ENCODE measurements around the gene ATF2.
"Not testable (repeated sequence)": the region's sequence is repeated elsewhere in the genome, so short reads cannot be mapped to it uniquely, and the experiment has no call there.

Gene ATF2

DNA sequence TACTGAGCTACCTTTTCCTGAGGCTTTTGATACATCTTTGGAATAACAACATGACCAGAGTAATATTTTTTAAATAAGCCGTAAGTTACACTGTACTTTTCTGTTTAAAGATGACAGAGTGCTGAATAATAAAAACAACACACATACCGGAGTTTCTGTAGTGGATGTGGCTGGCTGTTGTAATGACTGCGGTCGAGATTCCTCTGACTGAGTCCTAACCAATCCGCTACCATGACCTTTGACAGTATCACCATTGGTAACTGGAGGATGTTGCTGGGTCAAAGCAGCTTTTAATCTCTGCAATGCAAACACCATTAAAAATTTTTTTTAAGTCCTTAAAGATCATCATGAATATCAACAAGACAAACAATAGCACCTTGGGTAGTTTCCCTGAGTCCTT is 70.7 kb downstream of the ATF2 start:
- no peak for DNase-seq

DNA sequence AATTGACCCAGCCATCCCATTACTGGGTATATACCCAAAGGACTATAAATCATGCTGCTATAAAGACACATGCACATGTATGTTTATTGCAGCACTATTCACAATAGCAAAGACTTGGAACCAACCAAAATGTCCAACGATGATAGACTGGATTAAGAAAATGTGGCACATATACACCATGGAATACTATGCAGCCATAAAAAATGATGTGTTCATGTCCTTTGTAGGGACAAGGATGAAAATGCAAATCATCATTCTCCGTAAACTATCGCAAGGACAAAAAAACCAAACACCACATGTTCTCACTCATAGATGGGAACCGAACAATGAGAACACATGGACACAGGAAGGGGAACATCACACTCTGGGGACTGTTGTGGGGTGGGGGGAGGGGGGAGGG is 83.9 kb downstream of the ATF2 start:
- not testable (repeated sequence) for DNase-seq

DNA sequence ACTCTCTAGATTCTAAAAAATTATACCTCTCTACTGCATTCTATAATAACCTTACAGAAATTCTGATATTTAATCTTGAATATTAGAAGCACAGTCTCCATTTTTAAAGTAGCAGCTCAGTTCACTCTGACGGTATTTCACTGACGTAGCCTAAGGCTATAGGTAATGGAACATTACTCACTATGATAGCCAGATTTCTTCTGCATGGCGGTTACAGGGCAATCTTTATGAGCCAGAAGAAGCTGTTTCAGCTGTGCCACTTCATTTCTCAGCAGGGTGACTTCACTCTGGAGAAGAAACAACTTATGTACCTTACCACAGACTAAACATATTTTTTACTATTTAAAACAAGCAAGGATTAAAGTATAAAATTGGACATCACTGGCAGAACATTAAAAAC is 87.5 kb downstream of the ATF2 start:
- DNase-seq, result no peak

DNA sequence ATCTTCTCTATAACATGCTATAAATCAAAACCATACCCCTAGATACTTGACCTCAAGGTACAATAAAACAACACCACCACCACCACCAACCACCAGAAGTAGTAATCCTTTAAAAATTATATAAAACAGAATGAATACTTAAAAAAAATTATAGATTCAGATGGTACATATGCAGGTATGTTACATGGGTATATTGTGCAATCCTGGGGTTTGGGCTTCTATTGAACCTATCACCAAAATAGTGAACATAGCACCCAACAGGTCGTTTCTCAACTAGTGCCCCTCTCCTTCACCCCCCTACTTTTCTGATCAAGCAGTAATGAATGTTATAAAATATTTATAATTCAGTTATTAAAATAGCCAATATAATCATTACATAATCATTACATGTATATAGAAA is 91.7 kb downstream of the ATF2 start:
- no peak for DNase-seq

DNA sequence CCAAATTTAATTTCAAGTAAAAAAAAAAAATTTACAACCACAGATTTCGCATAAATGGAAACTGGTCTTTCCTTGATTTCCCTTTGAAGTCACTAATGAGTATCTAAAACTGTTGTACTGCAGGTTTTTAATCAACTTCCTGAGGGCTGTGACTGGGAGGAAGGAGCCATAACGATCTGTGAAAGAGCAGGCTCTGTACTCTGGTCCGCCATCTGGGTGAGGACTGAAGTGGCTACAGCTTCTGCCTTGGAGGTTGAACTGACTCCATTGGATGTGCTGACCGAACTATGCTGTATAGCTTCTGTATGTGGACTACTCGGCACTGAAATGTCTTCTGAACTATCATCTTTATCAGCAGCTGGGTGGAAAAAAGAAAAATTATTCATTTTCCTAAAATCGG is 93.5 kb downstream of the ATF2 start:
- no peak for DNase-seq

DNA sequence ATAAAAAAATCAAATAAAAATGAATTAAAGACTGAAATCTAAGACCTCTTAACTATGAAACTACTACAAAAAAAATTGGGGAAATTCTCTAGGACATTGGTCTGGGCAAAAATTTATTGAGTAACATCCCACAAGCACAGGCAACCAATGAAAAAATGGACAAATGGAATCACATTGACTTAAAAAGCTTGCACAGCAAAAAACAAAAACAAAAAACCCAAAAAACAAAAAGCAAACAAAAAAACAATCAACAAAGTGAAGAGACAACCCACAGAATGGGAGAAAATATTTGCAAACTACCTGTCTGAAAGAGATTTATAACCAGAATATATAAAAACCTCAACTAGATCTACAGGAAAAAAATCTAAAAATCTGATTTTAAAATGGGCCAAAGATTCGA is 99.5 kb downstream of the ATF2 start:
- no peak for DNase-seq

DNA sequence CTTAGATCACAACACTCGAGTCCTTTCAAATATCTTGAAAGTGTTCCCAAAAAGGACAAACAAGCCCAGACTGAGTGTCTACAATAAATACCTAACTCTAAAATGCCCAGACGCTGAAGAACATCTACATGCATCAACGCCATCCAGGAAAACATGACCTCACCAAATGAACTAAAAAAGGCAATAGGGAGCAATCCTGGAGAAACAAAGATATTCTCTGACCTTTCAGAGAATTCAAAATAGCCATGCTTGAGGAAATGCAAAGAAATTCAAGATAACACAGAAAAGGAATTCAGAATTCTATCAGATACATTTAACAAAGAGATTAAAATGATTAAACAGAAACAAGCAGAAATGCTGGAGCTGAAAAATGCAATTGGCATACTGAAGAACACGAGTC is 101.6 kb downstream of the ATF2 start:
- DNase-seq, result no peak

DNA sequence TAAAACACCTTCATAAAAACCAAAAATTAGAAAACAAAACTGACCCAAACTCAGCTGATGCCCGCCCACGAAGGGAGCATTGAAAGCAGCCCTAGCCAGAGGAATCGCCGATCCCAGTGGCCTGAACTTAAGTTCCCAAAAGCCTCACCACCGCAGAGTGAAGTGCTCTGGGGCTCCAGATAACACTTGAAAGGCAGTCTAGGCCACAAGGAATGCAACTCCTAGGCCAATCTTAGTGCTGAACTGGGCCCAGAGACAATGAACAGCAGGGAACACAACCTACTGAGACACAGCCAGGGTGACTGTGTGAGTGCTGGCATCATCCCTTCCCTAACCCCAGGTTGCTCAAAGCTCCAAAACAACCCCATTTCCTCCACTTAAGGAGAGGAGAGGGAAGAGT is 103.2 kb downstream of the ATF2 start:
- no peak for DNase-seq

DNA sequence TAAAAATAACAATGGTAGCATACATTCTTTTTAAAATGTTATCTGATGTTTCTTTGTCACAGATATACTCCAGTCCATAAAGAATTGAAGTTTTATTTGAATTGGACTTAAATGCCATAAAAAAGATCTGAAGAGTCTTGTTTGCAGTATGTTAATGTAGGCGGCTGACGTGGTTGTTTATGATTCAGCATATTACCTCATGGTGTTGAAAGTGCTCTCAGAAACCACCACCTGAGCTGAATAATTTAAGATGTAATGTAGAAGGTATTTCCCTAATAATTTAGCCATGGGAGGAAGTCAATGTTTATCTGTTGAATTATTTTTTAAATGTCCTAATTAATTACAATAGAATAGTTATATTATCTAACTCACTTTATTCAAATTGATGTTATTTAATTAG is 104.3 kb downstream of the ATF2 start:
- no peak for DNase-seq

DNA sequence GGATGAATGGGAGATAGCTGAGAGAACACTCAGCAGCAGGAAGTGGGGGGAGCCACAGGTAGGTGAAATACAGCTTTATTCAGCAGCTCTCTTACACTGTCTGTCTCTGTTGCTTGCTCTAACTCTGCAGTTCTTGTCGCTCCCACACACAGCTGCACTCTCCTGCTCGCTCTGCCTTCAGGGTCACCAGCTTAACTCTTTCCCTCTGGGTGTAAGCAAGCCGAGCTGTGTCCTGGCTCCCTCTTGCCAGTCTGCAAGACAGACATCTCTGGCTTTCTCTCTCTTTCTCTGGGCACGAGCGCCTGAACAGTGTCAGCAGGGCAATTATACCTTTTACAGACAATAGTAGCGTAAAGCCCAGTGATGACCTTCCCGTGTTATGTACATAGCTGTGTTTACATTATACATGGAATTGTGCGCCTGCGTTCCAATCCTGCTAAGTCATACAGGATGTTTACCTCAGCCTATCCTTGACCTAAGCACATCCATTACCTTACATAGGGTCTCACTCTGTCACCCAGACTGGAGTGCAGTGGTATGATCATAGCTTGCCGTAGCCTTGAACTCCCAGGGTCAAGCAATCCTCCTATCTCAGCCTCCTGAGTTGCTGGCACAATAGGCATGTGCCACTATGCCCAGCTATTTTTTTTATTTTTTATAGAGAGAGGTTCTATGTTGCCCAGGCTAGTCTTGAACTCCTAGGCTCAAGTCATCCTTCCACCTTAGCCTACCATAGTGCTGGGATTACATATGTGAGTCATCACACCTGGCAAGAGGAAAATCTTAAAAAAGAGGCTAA is 105.0 kb downstream of the ATF2 start:
- DNase-seq, result no peak

DNA sequence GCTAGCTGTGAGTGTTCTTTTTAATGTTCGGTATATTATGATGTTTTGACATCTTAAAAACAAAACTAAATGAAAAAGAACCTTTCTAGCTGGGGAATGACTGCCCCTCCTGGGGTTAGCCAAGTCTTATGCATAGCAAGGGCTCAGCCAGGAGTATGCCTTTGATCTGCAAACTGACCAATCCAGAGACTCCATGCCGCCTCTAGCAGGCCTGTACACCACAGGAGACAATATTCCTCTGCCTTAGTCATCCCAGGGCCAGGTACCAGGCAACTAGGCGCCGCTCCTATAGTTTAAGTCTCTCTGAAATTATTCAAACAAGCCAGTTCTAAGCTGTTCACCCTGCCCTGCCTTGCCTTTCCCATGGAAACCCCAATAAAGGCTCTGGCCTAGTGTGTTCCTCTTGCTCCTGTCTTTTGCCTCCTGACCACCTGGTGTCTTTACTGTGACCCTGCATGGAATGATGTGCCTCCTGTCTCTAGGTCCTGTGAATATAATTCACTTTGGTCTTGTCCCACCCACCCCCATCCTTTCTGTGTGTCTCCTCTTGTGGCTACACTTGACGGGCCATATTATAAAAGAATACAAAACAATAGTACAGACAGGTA is 110.8 kb downstream of the ATF2 start:
- DNase-seq, result no peak

DNA sequence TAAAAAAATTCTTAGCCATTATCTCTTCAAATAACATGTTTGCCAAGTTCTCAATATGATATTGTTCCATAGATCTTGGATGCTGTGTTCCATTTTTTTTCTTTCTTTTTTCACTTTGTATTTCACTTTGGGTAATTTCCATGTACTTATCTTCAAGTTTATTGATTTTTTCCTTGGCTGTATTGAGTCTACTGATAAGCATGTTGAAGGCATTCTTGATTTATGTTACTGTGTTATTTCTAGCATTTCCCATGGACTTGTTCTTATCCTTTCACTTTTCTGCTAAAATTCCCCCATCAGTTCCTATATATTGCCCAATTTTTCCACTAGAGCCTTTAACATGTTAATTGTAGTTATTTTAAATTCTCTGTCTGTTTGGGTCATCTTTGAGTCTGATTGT is 112.0 kb downstream of the ATF2 start:
- DNase-seq, result no peak

DNA sequence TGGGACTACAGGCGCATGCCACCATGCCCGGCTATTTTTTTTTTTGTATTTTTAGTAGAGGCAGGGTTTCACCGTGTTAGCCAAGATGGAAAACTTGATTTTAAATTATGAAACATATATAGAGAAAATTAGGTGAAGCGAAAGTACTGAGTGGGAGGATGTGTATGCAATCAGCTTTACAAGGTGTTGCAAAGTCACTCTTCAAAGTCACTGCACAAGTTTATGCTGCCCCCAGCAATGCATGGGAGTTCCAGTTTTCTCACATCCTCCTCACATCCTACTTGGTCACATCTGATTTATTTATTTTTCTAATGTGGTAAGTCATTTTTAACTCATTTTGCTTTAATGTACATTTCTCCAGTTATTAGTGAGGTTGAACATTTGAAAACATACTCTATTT is 113.7 kb downstream of the ATF2 start:
- no peak for DNase-seq

DNA sequence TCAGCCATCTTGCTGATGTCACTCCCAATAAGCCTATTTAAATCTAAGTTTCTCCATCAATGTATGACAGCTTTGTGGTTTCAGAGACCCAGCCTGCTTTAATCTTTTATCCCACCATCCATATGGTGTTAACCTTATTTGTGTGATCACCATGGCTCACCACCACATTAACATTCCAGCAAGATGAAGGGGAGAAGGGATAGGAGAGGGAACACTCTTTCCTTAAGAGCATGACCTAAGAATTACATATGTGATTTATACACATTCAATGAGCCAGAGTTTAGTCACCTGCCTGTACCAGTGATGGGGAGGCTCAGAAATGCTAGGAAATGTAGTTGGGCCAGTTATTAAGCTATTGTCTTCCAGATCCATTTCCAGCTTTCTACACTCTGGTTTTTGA is 118.3 kb downstream of the ATF2 start:
- DNase-seq, result no peak

DNA sequence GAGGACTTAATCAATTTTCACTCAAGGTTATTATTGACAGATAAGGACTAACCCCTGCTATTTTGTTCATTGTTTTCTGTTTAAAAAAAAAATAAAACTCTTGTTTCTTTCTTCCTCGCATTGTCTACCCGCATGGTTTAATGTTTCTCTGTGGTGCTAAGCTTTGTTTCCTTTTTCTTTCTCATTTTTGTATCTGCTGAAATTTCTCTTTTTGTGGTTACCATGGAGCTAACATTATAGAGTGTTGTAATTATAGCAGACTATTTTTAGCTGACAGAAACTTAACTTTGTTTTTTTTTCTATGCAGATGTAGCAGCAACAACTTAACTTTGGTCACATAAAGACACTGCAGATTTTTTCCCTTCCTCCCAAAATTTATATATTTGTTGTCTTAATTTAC is 119.7 kb downstream of the ATF2 start:
- DNase-seq, result no peak

DNA sequence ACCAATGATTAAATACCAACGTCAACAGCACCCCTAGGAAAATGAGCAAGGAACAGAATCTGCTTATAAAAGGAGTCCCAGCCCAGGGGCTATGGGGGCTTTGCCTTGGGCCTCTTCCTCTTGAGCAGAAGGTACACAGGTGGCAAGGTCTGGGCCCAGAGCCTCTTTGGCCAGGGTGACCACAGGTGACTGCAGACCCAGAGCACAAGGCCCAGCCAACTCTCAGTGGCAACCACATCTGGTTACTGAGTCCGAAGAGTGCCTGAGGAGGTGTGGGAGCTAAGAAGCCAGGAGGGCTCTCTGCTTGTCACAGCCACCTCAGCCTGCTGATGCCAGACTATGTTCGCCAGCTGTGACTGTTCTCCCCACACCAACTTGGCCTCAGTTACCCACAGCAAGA is 128.5 kb downstream of the ATF2 start:
- no peak for DNase-seq

DNA sequence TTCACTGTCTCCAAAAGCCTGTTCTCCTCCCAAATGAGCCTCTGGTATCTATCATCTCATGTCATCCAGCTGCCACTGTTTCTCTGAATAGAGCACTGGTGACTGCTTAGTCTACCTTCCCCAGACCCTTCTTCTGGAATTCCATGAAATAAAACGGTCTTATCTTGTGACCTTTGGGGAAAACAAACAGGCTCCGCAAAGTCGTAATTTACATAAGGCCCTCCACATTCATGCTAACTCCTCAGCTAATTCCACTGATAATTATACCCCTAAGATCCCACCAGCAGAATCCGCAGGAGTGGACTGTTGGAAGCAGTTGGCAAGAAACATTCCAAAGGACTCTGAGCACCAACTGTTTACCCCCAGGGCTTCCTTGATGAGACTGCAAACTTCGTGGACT is 129.0 kb downstream of the ATF2 start:
- DNase-seq, result no peak

DNA sequence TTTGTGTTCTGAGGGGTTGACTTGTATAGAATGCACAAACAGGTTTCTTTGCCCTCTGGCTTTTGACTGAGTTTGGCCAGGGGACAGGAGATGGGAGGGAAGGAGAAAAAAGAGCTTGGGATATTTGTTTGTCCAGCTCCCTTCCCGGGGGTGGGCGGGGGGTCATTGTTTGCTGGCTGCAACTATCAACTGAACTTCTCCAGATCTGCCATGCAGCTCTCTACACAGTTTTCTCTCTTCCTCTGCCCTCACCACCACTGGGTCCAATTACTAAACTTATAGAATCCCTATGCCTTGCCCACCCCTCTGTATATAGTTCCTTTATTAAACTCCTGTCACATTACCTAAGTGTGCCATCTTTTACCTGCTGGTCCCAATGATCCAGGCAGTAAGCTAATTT is 130.1 kb downstream of the ATF2 start:
- DNase-seq, result no peak

DNA sequence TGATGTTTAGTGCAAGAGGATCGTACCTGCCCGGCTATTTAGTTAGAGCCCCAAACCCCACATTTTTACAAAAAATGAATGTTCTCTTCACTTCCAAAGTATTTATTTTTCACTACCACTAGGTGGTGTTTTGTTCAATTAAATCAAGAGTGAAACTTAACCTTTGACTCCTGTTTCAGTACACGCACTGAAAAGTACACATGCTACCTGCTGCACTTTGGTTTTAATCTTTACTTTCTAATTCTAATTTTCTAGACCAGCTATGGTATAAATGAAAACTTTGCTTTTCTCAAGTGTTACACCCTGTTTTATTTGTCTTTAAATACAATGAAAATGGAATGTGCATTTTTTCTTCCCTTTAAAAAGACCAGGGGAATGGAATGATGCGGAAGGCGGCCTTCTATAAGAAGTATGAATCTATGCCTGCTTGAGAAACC is 131.4 kb downstream of the ATF2 start:
- DNase-seq, result no peak

DNA sequence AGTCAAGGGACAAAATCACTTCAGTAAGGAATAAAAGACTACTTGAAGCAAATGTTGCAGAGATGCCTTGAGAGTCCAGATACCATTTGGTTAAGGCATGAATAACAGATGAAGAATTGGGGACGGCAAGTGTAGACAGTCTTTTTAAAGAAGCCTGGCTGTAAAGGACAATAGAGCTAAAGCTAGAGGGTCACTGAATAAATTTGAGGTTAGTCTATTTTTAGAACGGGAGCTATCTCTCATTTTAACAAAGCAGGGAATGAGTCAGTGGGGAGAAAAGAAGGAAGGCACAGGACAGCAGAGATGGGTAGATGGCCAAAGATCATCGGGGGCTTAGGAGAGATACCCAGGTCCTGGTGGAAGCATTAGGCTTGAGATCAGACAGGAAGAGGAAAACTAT is 132.2 kb downstream of the ATF2 start:
- DNase-seq, result no peak

DNA sequence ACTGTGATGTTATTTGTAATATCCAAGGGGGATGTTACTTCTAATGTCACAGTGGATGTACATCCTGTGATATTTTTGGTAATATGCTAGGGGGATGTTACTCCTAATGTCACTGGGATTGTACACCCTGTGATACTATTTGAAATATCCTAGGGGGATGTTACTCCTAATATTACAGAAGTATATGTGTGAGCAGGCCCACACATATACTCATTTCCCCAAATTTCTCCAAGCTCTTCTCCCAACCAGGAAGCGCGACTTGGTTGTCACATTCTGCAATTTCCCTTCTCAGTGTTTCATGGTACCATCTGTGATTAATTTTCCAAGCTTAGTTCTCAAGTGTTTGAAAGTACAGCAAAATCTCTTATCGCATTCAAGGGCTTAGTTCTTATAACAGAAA is 133.3 kb downstream of the ATF2 start:
- no peak for DNase-seq

DNA sequence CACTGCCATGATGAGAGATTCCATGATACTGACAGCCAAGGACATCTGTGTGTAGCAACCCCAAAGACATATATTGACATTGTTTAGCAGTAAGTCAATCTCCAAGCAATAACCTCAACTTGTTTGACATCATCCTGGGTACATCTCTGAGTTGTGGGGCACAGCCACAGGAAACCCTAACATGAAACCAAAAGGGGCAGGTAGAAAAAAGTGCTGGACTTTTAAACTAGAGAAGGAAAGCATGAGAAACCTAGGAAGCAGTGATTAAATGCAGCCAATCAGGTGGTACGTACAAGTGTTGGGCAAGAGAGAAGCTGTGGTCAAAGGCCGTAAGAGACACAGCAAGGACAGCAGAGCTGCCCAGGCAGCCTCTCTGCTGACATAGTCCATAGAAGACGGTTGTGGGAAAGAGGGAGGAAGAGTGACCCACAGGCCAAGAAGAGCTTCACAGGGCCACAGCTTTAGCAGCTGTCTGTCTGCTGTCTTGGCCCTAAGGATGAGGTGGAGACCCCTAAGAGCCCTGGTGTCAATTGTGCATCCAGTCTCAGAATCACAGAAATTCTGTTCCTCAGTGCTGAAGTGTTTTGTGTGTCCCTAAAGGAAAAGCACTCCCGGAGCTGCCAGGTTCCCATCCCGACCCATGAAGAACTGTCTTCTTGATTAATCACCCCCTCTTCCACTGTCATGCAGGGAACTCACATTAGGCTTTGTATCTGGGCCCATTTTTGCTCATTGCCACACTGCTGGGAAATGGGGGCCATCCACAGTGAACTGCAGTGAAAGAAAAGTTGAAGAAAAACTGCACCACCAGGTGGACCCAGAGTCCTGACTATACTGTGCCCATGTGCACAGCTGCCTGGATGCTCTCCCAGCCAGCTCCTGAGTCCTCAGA is 137.4 kb downstream of the ATF2 start:
- peak in 9 of 56 donors; percentile 0 to 38 (median 6) for DNase-seq
